DOHH2 (cell line): ENCODE measurements around the gene GDNF.

Experiments
- H3F3A ChIP-seq: fragments of 200-600 bp; sonication (generic), shearing (Covaris generic); 2 replicates; pipeline ENCODE4 v1.6.0; 2016; ENCODE audit warnings: antibody characterized with exemption, mild to moderate bottlenecking; ENCODE audit not compliant: control insufficient read depth, insufficient read depth
- H3K27ac ChIP-seq: fragments of 200-600 bp; sonication (generic); 2 replicates; pipeline ENCODE4 v1.5.1; 2014; ENCODE audit warnings: low read depth, mild to moderate bottlenecking, low read length, moderate library complexity
- H3K27me3 ChIP-seq: fragments of 200-600 bp; sonication (generic); 2 replicates; pipeline ENCODE4 v1.6.1; 2014; ENCODE audit warnings: mild to moderate bottlenecking, low read length, mixed read lengths; ENCODE audit not compliant: control insufficient read depth
- H3K36me3 ChIP-seq: fragments of 200-600 bp; sonication (generic); 2 replicates; pipeline ENCODE4 v1.6.1; 2014; ENCODE audit warnings: mild to moderate bottlenecking, low read length, moderate library complexity, mixed read lengths; ENCODE audit not compliant: control insufficient read depth
- H3K4me1 ChIP-seq: fragments of 200-600 bp; sonication (generic); 2 replicates; pipeline ENCODE4 v1.6.1; 2014; ENCODE audit warnings: mild to moderate bottlenecking, low read length, mixed read lengths; ENCODE audit not compliant: control insufficient read depth
- H3K4me2 ChIP-seq: fragments of 200-600 bp; sonication (generic); 2 replicates; pipeline ENCODE4 v1.6.0; 2014; ENCODE audit warnings: mild to moderate bottlenecking, low read length, moderate library complexity
- H3K4me3 ChIP-seq: fragments of 200-600 bp; sonication (generic); 2 replicates; pipeline ENCODE4 v1.5.1; 2014; ENCODE audit warnings: mild to moderate bottlenecking, low read length, mixed read lengths
- H3K79me2 ChIP-seq: fragments of 200-600 bp; sonication (generic); 2 replicates; pipeline ENCODE4 v1.6.1; 2014; ENCODE audit warnings: mild to moderate bottlenecking, low read length, mixed read lengths; ENCODE audit not compliant: control insufficient read depth
- H3K9me2 ChIP-seq: fragments of 200-600 bp; sonication (generic); replicated peaks from 2 replicates; pipeline ENCODE4 v1.6.1; 2014; ENCODE audit warnings: mild to moderate bottlenecking, low read length, mixed read lengths; ENCODE audit not compliant: control insufficient read depth
- H3K9me3 ChIP-seq: fragments of 200-600 bp; sonication (generic); 2 replicates; pipeline ENCODE4 v1.6.1; 2014; ENCODE audit warnings: antibody characterized with exemption, low read length, mixed read lengths; ENCODE audit not compliant: control insufficient read depth, insufficient read depth
- H4K20me1 ChIP-seq: fragments of 200-600 bp; sonication (generic); 2 replicates; pipeline ENCODE4 v1.6.0; 2014; ENCODE audit warnings: low read depth, mild to moderate bottlenecking, antibody characterized with exemption, low read length, moderate library complexity; ENCODE audit not compliant: control insufficient read depth, insufficient read depth
- EZH2phosphoT487 ChIP-seq: fragments of 200-600 bp; sonication (generic); IDR thresholded peaks from 2 replicates; pipeline ENCODE4 v1.6.1; 2017; ENCODE audit warnings: borderline replicate concordance, mild to moderate bottlenecking, antibody characterized with exemption, low read length, moderate library complexity, mixed read lengths
- TF ChIP-seq, protein P1 (sequence below): fragments of 200-600 bp; sonication (generic); IDR thresholded peaks from one replicate; pipeline ENCODE4 v1.5.1; 2014; ENCODE audit warnings: antibody characterized with exemption, mild to moderate bottlenecking, low read depth, low read length; ENCODE audit not compliant: poor library complexity, severe bottlenecking

Gene GDNF

DNA sequence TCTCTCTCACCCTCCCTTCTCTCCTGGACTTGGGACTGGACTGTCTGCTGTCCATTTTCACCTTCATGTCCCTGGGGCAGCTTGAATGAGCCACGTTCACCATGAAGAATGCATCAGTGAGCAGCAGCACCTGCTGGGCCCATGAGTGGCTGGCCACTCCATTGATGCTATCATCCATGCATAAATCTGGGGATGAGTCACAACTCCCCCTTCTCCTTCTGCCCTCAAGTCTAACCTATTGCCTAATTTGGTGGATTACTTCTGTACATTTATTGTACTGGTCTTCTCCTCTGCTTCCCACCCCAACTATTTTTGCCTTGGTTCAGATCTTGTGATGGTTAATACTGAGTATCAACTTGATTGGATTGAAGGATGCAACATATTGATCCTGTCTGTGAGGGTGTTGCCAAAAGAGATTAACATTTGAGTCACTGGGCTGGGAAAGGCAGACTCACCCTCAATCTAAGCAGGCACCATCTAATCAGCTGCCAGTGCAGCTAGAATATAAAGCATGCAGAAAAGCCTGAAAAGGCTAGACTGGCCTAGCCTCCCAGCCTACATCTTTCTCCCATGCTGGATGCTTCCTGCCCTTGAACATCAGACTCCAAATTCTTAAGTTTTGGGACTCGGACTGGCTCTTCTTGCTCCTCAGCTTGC, 46.7 kb downstream of the GDNF start:
- TF ChIP-seq, protein P1, sequence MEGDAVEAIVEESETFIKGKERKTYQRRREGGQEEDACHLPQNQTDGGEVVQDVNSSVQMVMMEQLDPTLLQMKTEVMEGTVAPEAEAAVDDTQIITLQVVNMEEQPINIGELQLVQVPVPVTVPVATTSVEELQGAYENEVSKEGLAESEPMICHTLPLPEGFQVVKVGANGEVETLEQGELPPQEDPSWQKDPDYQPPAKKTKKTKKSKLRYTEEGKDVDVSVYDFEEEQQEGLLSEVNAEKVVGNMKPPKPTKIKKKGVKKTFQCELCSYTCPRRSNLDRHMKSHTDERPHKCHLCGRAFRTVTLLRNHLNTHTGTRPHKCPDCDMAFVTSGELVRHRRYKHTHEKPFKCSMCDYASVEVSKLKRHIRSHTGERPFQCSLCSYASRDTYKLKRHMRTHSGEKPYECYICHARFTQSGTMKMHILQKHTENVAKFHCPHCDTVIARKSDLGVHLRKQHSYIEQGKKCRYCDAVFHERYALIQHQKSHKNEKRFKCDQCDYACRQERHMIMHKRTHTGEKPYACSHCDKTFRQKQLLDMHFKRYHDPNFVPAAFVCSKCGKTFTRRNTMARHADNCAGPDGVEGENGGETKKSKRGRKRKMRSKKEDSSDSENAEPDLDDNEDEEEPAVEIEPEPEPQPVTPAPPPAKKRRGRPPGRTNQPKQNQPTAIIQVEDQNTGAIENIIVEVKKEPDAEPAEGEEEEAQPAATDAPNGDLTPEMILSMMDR: no peak
- no peak for TF ChIP-seq EZH2phosphoT487
- H3K9me2 ChIP-seq: no peaks in the 10 kb centered on the region
- H4K20me1 ChIP-seq: no peaks in the 10 kb centered on the region
- H3K9me3 ChIP-seq: no peaks in the 10 kb centered on the region; the same call in 1 of the 2 replicates
- no peaks in the 10 kb centered on the region for H3F3A ChIP-seq
- no peaks in the 10 kb centered on the region for H3K79me2 ChIP-seq
- no peak overlapping the region for H3K27ac ChIP-seq
- no peak overlapping the region for H3K4me2 ChIP-seq
- no peak overlapping the region for H3K4me3 ChIP-seq
- no peaks in the 10 kb centered on the region for H3K27me3 ChIP-seq
- H3K36me3 ChIP-seq: no peaks in the 10 kb centered on the region
- no peaks in the 10 kb centered on the region for H3K4me1 ChIP-seq

DNA sequence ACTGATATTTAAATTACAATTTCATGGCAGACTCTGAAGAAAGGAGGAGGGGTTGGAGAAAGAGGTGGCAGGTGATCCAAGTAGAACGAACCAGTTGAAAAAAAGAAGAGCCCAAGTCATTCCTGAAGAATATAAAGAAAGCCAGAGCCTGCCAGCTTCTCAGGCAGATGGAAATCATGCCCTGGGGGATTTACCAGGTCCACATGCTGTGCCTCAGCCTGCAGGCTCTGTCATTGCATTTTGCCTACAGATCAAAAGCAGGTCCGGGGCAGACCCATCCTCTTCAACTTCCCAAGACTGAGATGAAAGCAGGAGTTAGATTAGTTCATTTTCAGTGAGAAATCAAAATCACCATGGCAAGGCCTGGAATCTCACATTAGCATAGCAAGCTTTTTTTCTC, 48.5 kb downstream of the GDNF start:
- Histone ChIP-seq H3K9me3 (no peaks in the 10 kb centered on the region; the same call in 1 of the 2 replicates), H3K27ac (no peak overlapping the region), H3K4me2 (no peak overlapping the region), H3K27me3 (no peaks in the 10 kb centered on the region), H3K4me1 (no peaks in the 10 kb centered on the region), H3K4me3 (no peak overlapping the region), H4K20me1 (no peaks in the 10 kb centered on the region), H3F3A (no peaks in the 10 kb centered on the region), H3K9me2 (no peaks in the 10 kb centered on the region), H3K79me2 (no peaks in the 10 kb centered on the region), H3K36me3 (no peaks in the 10 kb centered on the region)
- TF ChIP-seq, protein P1: no peak
- TF ChIP-seq EZH2phosphoT487: no peak

DNA sequence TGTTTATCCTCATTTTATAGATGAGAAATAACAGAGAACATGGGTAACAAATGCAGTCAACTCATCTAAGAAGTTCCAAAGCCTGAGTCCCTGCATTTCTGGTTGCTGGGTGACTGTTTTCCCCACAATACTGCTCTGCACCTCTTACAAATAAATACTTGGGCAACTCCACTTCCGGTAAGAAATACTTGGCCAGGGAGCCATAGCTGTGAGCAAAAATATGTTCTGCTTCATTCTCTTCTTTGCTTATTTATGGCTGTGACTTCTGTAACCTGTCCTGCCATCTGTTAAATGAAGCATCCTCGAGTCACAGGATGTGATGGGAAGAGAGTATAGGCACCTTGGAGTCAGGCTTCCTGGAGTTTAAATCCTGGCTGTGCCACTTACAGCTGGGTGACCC, 49.9 kb downstream of the GDNF start:
- Histone ChIP-seq H3K9me3 (no peaks in the 10 kb centered on the region; the same call in 1 of the 2 replicates), H3K4me1 (no peaks in the 10 kb centered on the region), H3K9me2 (no peaks in the 10 kb centered on the region), H4K20me1 (no peaks in the 10 kb centered on the region), H3K79me2 (no peaks in the 10 kb centered on the region), H3K4me2 (no peak overlapping the region), H3K27ac (no peak overlapping the region), H3K27me3 (no peaks in the 10 kb centered on the region), H3K36me3 (no peaks in the 10 kb centered on the region), H3F3A (no peaks in the 10 kb centered on the region), H3K4me3 (no peak overlapping the region)
- no peak for TF ChIP-seq EZH2phosphoT487
- TF ChIP-seq, protein P1: no peak
